ENCODE results near the gene KRT86. TPM values are rescaled to one million over a fixed set of nuclear protein-coding genes. Genes with fewer than 3 reads are reported as not detected.

The KRT86 gene
- polyA plus RNA-seq, 1 donor (not counting 4 experiments of a cell fraction or from before 2014, with no cell fraction given): not detected

DNA sequence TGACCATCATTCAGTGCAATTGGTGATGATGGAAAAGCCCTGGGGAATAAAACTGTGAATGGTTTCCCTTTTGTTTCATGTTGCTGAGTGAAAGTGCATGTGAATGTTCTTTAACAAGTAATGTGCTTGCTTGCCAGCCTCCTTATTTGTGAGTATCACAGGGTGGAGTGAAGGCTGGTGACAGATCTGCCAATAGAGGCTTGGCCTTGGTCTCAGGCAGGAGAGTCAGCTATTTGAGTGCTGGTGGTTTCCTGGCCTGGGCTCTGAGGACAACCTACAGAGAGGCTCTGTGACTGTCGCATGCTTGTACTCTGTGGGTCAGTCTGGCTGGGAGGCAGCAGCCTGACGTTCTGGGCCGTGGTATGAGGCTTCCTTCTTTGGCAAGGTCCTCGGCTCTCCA lies 72.1 kb downstream of the KRT86 start:
- H3K27me3 ChIP-seq (ENCODE audit: control insufficient read depth, extremely low read depth, insufficient read depth, low read length): peaks cover 3% of the 10 kb centered on the region

DNA sequence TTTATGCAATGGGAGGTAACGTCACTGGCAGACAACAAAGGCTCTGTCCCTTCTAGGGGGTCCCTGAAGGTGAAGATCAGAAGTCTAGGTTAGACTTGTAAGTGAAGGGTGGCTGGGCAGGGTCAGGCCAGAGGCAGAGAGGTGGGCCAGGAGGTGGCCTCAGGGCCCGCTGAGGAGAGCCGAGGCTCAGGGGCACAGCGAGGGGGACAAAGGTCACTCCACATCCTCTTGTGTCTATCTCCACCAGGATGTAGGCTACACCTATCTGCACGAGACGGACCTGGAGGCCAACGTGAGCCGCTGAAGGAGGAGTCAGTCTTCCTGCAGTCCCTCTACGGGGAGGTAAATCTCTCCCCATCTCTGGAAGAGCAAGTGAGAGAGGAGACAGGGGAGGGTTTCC lies 72.6 kb downstream of the KRT86 start:
- FAIRE-seq (no peak), DNase-seq (ENCODE audit: low read depth, low spot score) (no peak)
- no peak overlapping the region for H3K27ac ChIP-seq (ENCODE audit: control insufficient read depth, insufficient read depth, low read length)
- no peak overlapping the region for H3K4me3 ChIP-seq (ENCODE audit: control insufficient read depth in 2 of 3, extremely low read depth in 1 of 3, insufficient read depth in 2 of 3, low read depth in 1 of 3, low read length in 3 of 3)
- no peak overlapping the region for H3K4me2 ChIP-seq (ENCODE audit: control insufficient read depth, extremely low read depth, insufficient read depth, low read depth, low read length)
- H3K9me1 ChIP-seq (ENCODE audit: control insufficient read depth, extremely low read depth, insufficient read depth, low read length): no peaks in the 10 kb centered on the region
- H3K9me3 ChIP-seq (ENCODE audit: control insufficient read depth, low read depth, low read length): no peaks in the 10 kb centered on the region
- dilution Hi-C loops (cut with MboI; ENCODE audit: extremely low pct_ligation_motif_present, low sequenced_read_pairs): no loop called here
- no peaks in the 10 kb centered on the region for H3K36me3 ChIP-seq (ENCODE audit: control insufficient read depth in 2 of 2, extremely low read depth in 1 of 2, insufficient read depth in 2 of 2, low read length in 2 of 2)
- H3K27me3 ChIP-seq (ENCODE audit: control insufficient read depth, extremely low read depth, insufficient read depth, low read length): peaks cover 3% of the 10 kb centered on the region
- H4K20me1 ChIP-seq (ENCODE audit: control insufficient read depth, extremely low read depth, insufficient read depth, low read length): no peaks in the 10 kb centered on the region
- no peaks in the 10 kb centered on the region for H3K79me2 ChIP-seq (ENCODE audit: control insufficient read depth, insufficient read depth, low read length)
- TF ChIP-seq, protein P1, sequence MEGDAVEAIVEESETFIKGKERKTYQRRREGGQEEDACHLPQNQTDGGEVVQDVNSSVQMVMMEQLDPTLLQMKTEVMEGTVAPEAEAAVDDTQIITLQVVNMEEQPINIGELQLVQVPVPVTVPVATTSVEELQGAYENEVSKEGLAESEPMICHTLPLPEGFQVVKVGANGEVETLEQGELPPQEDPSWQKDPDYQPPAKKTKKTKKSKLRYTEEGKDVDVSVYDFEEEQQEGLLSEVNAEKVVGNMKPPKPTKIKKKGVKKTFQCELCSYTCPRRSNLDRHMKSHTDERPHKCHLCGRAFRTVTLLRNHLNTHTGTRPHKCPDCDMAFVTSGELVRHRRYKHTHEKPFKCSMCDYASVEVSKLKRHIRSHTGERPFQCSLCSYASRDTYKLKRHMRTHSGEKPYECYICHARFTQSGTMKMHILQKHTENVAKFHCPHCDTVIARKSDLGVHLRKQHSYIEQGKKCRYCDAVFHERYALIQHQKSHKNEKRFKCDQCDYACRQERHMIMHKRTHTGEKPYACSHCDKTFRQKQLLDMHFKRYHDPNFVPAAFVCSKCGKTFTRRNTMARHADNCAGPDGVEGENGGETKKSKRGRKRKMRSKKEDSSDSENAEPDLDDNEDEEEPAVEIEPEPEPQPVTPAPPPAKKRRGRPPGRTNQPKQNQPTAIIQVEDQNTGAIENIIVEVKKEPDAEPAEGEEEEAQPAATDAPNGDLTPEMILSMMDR (optimal IDR thresholded peaks at IDR 0.05 in 1 of 3, IDR thresholded peaks at IDR 0.05 in 1 of 3, conservative IDR thresholded peaks at IDR 0.05 in 1 of 3; ENCODE audit: extremely low read depth in 1 of 3, insufficient read depth in 2 of 3, low read length in 3 of 3): no peak
- TF ChIP-seq EZH2 (IDR thresholded peaks at IDR 0.05; ENCODE audit: low read length): no peak
- peaks cover 25% of the 10 kb centered on the region for H3K4me1 ChIP-seq (ENCODE audit: control insufficient read depth, extremely low read depth, insufficient read depth, low read length)
- no peak overlapping the region for H3K9ac ChIP-seq (ENCODE audit: control insufficient read depth, extremely low read depth, insufficient read depth, low read length)
- H2AFZ ChIP-seq (ENCODE audit: control insufficient read depth, low read length): no peak overlapping the region

More for the DNA sequence above, 72.1 kb downstream of the KRT86 start:
- Histone ChIP-seq H3K27ac (ENCODE audit: control insufficient read depth, insufficient read depth, low read length) (no peak overlapping the region), H3K9me3 (ENCODE audit: control insufficient read depth, low read depth, low read length) (no peaks in the 10 kb centered on the region), H2AFZ (ENCODE audit: control insufficient read depth, low read length) (no peak overlapping the region), H3K79me2 (ENCODE audit: control insufficient read depth, insufficient read depth, low read length) (no peaks in the 10 kb centered on the region), H3K4me2 (ENCODE audit: control insufficient read depth, extremely low read depth, insufficient read depth, low read depth, low read length) (no peak overlapping the region), H3K36me3 (ENCODE audit: control insufficient read depth in 2 of 2, extremely low read depth in 1 of 2, insufficient read depth in 2 of 2, low read length in 2 of 2) (no peaks in the 10 kb centered on the region), H3K9me1 (ENCODE audit: control insufficient read depth, extremely low read depth, insufficient read depth, low read length) (no peaks in the 10 kb centered on the region), H3K4me1 (ENCODE audit: control insufficient read depth, extremely low read depth, insufficient read depth, low read length) (peaks cover 25% of the 10 kb centered on the region), H3K4me3 (ENCODE audit: control insufficient read depth in 2 of 3, extremely low read depth in 1 of 3, insufficient read depth in 2 of 3, low read depth in 1 of 3, low read length in 3 of 3) (no peak overlapping the region), H4K20me1 (ENCODE audit: control insufficient read depth, extremely low read depth, insufficient read depth, low read length) (no peaks in the 10 kb centered on the region), H3K9ac (ENCODE audit: control insufficient read depth, extremely low read depth, insufficient read depth, low read length) (no peak overlapping the region)
- TF ChIP-seq, protein P1 (optimal IDR thresholded peaks at IDR 0.05 in 1 of 3, IDR thresholded peaks at IDR 0.05 in 1 of 3, conservative IDR thresholded peaks at IDR 0.05 in 1 of 3; ENCODE audit: extremely low read depth in 1 of 3, insufficient read depth in 2 of 3, low read length in 3 of 3): no peak
- no peak for TF ChIP-seq EZH2 (IDR thresholded peaks at IDR 0.05; ENCODE audit: low read length)
- no peak for DNase-seq (ENCODE audit: low read depth, low spot score)
- peak; percentile 48 for FAIRE-seq
- dilution Hi-C loops (cut with MboI; ENCODE audit: extremely low pct_ligation_motif_present, low sequenced_read_pairs): no loop called here

All from keratinocyte (primary cell).